Mucosa of descending colon (tissue), 3 donors: ENCODE data around the gene CAST. TPM values are rescaled to one million over a fixed set of nuclear protein-coding genes. Genes with fewer than 3 reads are reported as not detected.

ENCODE experiments used
- ATAC-seq: fragments of 200-7000 bp; cut with Tn5 transposase; one replicate; pipeline ENCODE4 v1.9.1; 2020; ENCODE audit warnings: mild to moderate bottlenecking, moderate library complexity
- DNase-seq, 3 donors: peaks; one replicate each; pipeline ENCODE4 v3.0.0-alpha.2; 2020
- H3K36me3 ChIP-seq: fragments of 200-600 bp; one replicate; pipeline ENCODE4 v1.8.0; 2021; ENCODE audit warnings: low read depth, mild to moderate bottlenecking
- H3K4me1 ChIP-seq: fragments of 200-600 bp; one replicate; pipeline ENCODE4 v1.8.0; 2021; ENCODE audit warnings: low read depth, mild to moderate bottlenecking
- H3K4me3 ChIP-seq: fragments of 200-600 bp; one replicate; pipeline ENCODE4 v1.8.0; 2021; ENCODE audit warnings: mild to moderate bottlenecking
- H3K9me3 ChIP-seq: fragments of 200-600 bp; one replicate; pipeline ENCODE4 v1.8.0; 2021; ENCODE audit warnings: mild to moderate bottlenecking
- CTCF ChIP-seq: fragments of 200-600 bp; IDR thresholded peaks from one replicate; pipeline ENCODE4 v1.8.0; 2022; ENCODE audit warnings: antibody characterized with exemption, mild to moderate bottlenecking
- intact Hi-C, 2 donors: fragments of 100-400 bp; cut with DNase I in 1 of 2; cut with micrococcal nuclease in 1 of 2; formaldehyde crosslinking; loops; one replicate each; pipeline versions ENCODE4 v1.11.0 to v1.11.1; 2022; cut with DNase I, micrococcal nuclease
- total RNA-seq, 3 donors: library from RNA; stranded (reverse); fragmentation: NEBNext Ultra II Directional in 2 of 3; extraction: Animal tissue kit (Norgen Biotek cat#: 25700) in 2 of 3; gene quantifications; one replicate each; pipeline versions ENCODE4 v1.2.1 to v1.2.4, GENCODE V29; 2021 to 2023
- donor health status: DM: no; HTN: no; CAD: no; lungs with moderate emphysema.
- donor health status: DM: no; HTN: no; CAD: no.
- donor health status: DM: no; HTN: yes; CAD: no.

The CAST gene
- total RNA-seq, 3 donors from 2014 or later = 348 to 433 (median 372) TPM

GRCh38 chr5:96648023-96648422 is 14.2 kb upstream of the CAST start:
- Histone ChIP-seq H3K4me1 (peaks cover 24% of the 10 kb centered on the region), H3K36me3 (no peaks in the 10 kb centered on the region), H3K4me3 (no peak overlapping the region), H3K9me3 (no peaks in the 10 kb centered on the region)
- no peak for TF ChIP-seq CTCF
- peak; percentile 24 for ATAC-seq
- intact Hi-C loops = no loop called here
- no peak for DNase-seq

GRCh38 chr5:96648593-96648992 is 13.6 kb upstream of the CAST start:
- no peak for TF ChIP-seq CTCF
- Histone ChIP-seq H3K4me3 (no peak overlapping the region), H3K4me1 (peaks cover 24% of the 10 kb centered on the region), H3K36me3 (no peaks in the 10 kb centered on the region), H3K9me3 (no peaks in the 10 kb centered on the region)
- intact Hi-C loops = no loop called here
- peak; percentile 26 for ATAC-seq
- no peak for DNase-seq

GRCh38 chr5:96649251-96649662 is 12.9 kb upstream of the CAST start:
- intact Hi-C loops = no loop called here
- peak; percentile 6 for ATAC-seq
- DNase-seq = no peak
- Histone ChIP-seq H3K9me3 (no peaks in the 10 kb centered on the region), H3K4me3 (no peak overlapping the region), H3K36me3 (no peaks in the 10 kb centered on the region), H3K4me1 (peaks cover 24% of the 10 kb centered on the region)
- TF ChIP-seq CTCF = no peak

DNA sequence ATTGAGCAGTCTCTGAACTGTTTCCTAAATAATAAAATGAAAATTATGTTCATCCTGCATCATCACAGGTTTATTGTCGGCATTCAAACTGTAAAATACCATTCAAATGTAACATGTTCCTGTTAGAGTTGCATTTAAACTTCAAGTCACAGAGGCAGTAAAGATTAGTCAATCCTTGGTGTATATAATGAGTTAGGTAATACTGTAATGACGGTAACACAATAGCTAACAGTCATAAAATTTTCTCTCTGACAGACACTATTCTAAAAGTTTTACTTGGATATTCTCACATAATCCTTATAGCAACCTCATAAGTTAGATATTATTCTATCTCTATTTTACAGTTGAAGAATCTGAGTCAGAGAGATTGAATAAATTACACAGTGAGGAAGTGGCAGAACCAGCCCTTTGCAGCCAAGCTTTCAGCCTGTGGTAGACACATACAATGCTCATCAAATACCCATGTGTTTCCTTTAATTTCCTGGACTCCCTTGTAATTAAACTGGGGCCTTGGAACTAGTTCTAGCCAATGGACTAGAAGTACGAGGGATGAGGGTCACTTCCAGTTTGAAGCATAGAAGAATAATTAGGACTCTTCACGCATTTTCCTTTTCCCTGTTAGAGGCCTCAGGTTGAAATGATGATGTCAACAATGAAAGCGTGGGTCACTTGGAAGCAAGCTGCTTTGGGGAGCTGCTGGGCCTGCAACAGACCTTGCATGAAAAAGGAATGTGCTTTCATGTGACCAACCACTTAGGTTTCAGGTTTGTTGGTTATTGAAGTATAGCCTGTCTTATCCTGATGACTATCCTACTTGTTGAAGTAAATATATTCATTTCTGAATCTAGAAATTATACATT is 12.3 kb upstream of the CAST start:
- TF ChIP-seq CTCF = no peak
- Histone ChIP-seq H3K4me3 (no peak overlapping the region), H3K36me3 (no peaks in the 10 kb centered on the region), H3K9me3 (no peaks in the 10 kb centered on the region), H3K4me1 (peaks cover 24% of the 10 kb centered on the region)
- ATAC-seq = peak; percentile 92
- intact Hi-C loops = no loop called here
- no peak for DNase-seq

- Histone ChIP-seq H3K9me3 (no peaks in the 10 kb centered on the region), H3K36me3 (no peaks in the 10 kb centered on the region), H3K4me3 (no peak overlapping the region), H3K4me1 (peaks cover 29% of the 10 kb centered on the region)
- intact Hi-C loops = no loop called here
- no peak for TF ChIP-seq CTCF
- ATAC-seq = no peak
- DNase-seq = no peak
Observed at GRCh38 chr5:96651047-96651446, 11.1 kb upstream of the CAST start.
